CMK (cell line): ENCODE results near the gene ALG8.
"Not testable (repeated sequence)": the region's sequence is repeated elsewhere in the genome, so short reads cannot be mapped to it uniquely, and the experiment has no call there.

ENCODE experiments used
- DNase-seq: peaks from one replicate; pipeline ENCODE4 v3.0.0-alpha.2; 2010; ENCODE audit warnings: low read depth

ALG8 gene

GRCh38 chr11:78100676-78101472 lies 38.6 kb downstream of the ALG8 start:
- no peak for DNase-seq

- DNase-seq, result no peak
Measured at GRCh38 chr11:78100261-78100660, 39.2 kb downstream of the ALG8 start.

GRCh38 chr11:78099666-78100065 lies 39.8 kb downstream of the ALG8 start:
- DNase-seq, result no peak

- DNase-seq, result no peak
Measured at GRCh38 chr11:78097666-78098385, 41.6 kb downstream of the ALG8 start.

GRCh38 chr11:78094250-78094649 lies 45.2 kb downstream of the ALG8 start:
- DNase-seq, result no peak

- not testable (repeated sequence) for DNase-seq
Measured at GRCh38 chr11:78086521-78087074, 52.8 kb downstream of the ALG8 start.

GRCh38 chr11:78085972-78086371 lies 53.5 kb downstream of the ALG8 start:
- DNase-seq, result no peak

- DNase-seq, result not testable (repeated sequence)
Measured at GRCh38 chr11:78084506-78084905, 54.9 kb downstream of the ALG8 start.

GRCh38 chr11:78083021-78083420 lies 56.4 kb downstream of the ALG8 start:
- DNase-seq, result no peak

- no peak for DNase-seq
Measured at GRCh38 chr11:78082146-78082545, 57.3 kb downstream of the ALG8 start.

- DNase-seq, result no peak
Measured at GRCh38 chr11:78081583-78081982, 57.8 kb downstream of the ALG8 start.

- no peak for DNase-seq
Measured at GRCh38 chr11:78080818-78081495, 58.5 kb downstream of the ALG8 start.

GRCh38 chr11:78080084-78080817 lies 59.2 kb downstream of the ALG8 start:
- no peak for DNase-seq

- peak; percentile 84 for DNase-seq
Measured at GRCh38 chr11:78079232-78080083, 60.0 kb downstream of the ALG8 start, which contains the start of gene NDUFC2. TSS of gene NDUFC2 (minus strand) at chr11:78079862. CDS start at chr11:78079744, 118 bp downstream.

- no peak for DNase-seq
Measured at GRCh38 chr11:78078218-78079167, 60.9 kb downstream of the ALG8 start.

- not testable (repeated sequence) for DNase-seq
Measured at GRCh38 chr11:78077592-78077991, 61.8 kb downstream of the ALG8 start.

- DNase-seq, result no peak
Measured at GRCh38 chr11:78076733-78077403, 62.6 kb downstream of the ALG8 start.

- no peak for DNase-seq
Measured at GRCh38 chr11:78074756-78075155, 64.7 kb downstream of the ALG8 start.

GRCh38 chr11:78072455-78072854 lies 67.0 kb downstream of the ALG8 start:
- DNase-seq, result no peak
